PC-9 (cell line): ENCODE measurements around the gene TMEM178A. TPM values are rescaled to one million over a fixed set of nuclear protein-coding genes. Genes with fewer than 3 reads are reported as not detected.

Experiments used
- BruUV-seq: library from RNA; stranded (reverse); fragments of 400-500 nt; replicated peaks from 2 replicates; lab custom pipeline; 2021; lab: Mats Ljungman, UMichigan
- CTCF ChIA-PET: fragments of 300-600 bp; sonication (Branson Sonifier 250); formaldehyde crosslinking; loops from one replicate; lab custom pipeline; 2022; ENCODE audit warnings: antibody characterized with exemption; lab: Charles Lee
- POLR2A ChIA-PET: fragments of 300-600 bp; sonication (Branson Sonifier 250); formaldehyde crosslinking; loops from one replicate; lab custom pipeline; 2022; ENCODE audit warnings: antibody characterized with exemption; ENCODE audit not compliant: unreplicated experiment; lab: Charles Lee
- DNase-seq, 2 experiments: peaks; one replicate each; pipeline versions ENCODE4 v3.0.0 to v3.0.0-alpha.2; 2015 to 2022; ENCODE audit warnings: mixed read lengths in 1 of 2
- H2AFZ ChIP-seq: fragments of 200-600 bp; sonication (generic); 2 replicates; pipeline ENCODE4 v1.8.1; 2017; ENCODE audit warnings: antibody characterized with exemption
- H3F3A ChIP-seq: fragments of 200-600 bp; sonication (generic); 2 replicates; pipeline ENCODE4 v1.8.1; 2017; ENCODE audit warnings: antibody characterized with exemption, mild to moderate bottlenecking, low read depth; ENCODE audit not compliant: insufficient read depth
- H3K27ac ChIP-seq: fragments of 200-600 bp; sonication (generic); 2 replicates; pipeline ENCODE4 v1.6.1; 2016; ENCODE audit warnings: mixed run types
- H3K27me3 ChIP-seq: fragments of 200-600 bp; sonication (generic); 2 replicates; pipeline ENCODE4 v1.6.1; 2016; ENCODE audit warnings: low read depth, mixed run types; ENCODE audit not compliant: insufficient read depth
- H3K36me3 ChIP-seq: fragments of 200-600 bp; sonication (generic); 2 replicates; pipeline ENCODE4 v1.6.1; 2016; ENCODE audit warnings: low read depth, mixed run types
- H3K4me1 ChIP-seq: fragments of 200-600 bp; sonication (generic); replicated peaks from 2 replicates; pipeline ENCODE4 v1.6.1; 2016; ENCODE audit warnings: mixed run types; ENCODE audit not compliant: insufficient read depth
- H3K4me2 ChIP-seq: fragments of 200-600 bp; sonication (generic); 2 replicates; pipeline ENCODE4 v1.6.1; 2017; ENCODE audit warnings: mixed run types
- H3K4me3 ChIP-seq: fragments of 200-600 bp; sonication (generic); 2 replicates; pipeline ENCODE4 v1.6.1; 2016; ENCODE audit warnings: mixed run types
- H3K79me2 ChIP-seq: fragments of 200-600 bp; sonication (generic); 2 replicates; pipeline ENCODE4 v1.6.1; 2017; ENCODE audit warnings: low read depth, mixed run types
- H3K9me2 ChIP-seq: fragments of 200-600 bp; sonication (generic); 2 replicates; pipeline ENCODE4 v1.8.1; 2017; ENCODE audit warnings: mild to moderate bottlenecking; ENCODE audit not compliant: insufficient read depth
- H3K9me3 ChIP-seq: fragments of 200-600 bp; sonication (generic); 2 replicates; pipeline ENCODE4 v1.8.1; 2016; ENCODE audit warnings: low read depth; ENCODE audit not compliant: insufficient read depth
- H4K20me1 ChIP-seq: fragments of 200-600 bp; sonication (generic); 2 replicates; pipeline ENCODE4 v1.8.1; 2017; ENCODE audit not compliant: insufficient read depth
- EZH2 ChIP-seq: fragments of 200-600 bp; sonication (generic); IDR thresholded peaks from 2 replicates; pipeline ENCODE4 v1.8.0; 2017; ENCODE audit warnings: antibody characterized with exemption, low read depth
- intact Hi-C: fragments of 100-400 bp; cut with micrococcal nuclease; formaldehyde crosslinking; loops from one replicate; pipeline ENCODE4 v1.10.0; 2022; ENCODE audit not compliant: unreplicated experiment
- total RNA-seq: library from RNA; stranded (reverse); gene quantifications from 2 replicates; pipeline ENCODE4 v1.2.3, GENCODE V29; 2021
- TF ChIP-seq, protein P1 (sequence below): fragments of 200-600 bp; sonication (generic); conservative IDR thresholded peaks from 2 replicates; pipeline ENCODE4 v1.6.1; 2017; ENCODE audit warnings: mixed run types, antibody characterized with exemption, mild to moderate bottlenecking, moderate library complexity

Gene TMEM178A
- total RNA-seq, 1 experiment from 2014 or later, result 2.8 TPM

GRCh38 chr2:39723497-39723896 lies 57.8 kb downstream of the TMEM178A start:
- Histone ChIP-seq H3K4me1 (no peaks in the 10 kb centered on the region), H2AFZ (no peak overlapping the region), H4K20me1 (no peaks in the 10 kb centered on the region), H3K79me2 (no peaks in the 10 kb centered on the region), H3K4me3 (no peak overlapping the region), H3K9me2 (no peaks in the 10 kb centered on the region), H3K36me3 (no peaks in the 10 kb centered on the region), H3K9me3 (no peaks in the 10 kb centered on the region), H3K27me3 (no peaks in the 10 kb centered on the region), H3K4me2 (no peak overlapping the region), H3K27ac (no peak overlapping the region), H3F3A (no peaks in the 10 kb centered on the region)
- ChIA-PET POLR2A (no interaction called here), CTCF (no interaction called here)
- no peak for DNase-seq
- TF ChIP-seq, protein P1, sequence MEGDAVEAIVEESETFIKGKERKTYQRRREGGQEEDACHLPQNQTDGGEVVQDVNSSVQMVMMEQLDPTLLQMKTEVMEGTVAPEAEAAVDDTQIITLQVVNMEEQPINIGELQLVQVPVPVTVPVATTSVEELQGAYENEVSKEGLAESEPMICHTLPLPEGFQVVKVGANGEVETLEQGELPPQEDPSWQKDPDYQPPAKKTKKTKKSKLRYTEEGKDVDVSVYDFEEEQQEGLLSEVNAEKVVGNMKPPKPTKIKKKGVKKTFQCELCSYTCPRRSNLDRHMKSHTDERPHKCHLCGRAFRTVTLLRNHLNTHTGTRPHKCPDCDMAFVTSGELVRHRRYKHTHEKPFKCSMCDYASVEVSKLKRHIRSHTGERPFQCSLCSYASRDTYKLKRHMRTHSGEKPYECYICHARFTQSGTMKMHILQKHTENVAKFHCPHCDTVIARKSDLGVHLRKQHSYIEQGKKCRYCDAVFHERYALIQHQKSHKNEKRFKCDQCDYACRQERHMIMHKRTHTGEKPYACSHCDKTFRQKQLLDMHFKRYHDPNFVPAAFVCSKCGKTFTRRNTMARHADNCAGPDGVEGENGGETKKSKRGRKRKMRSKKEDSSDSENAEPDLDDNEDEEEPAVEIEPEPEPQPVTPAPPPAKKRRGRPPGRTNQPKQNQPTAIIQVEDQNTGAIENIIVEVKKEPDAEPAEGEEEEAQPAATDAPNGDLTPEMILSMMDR, result no peak
- no peak for TF ChIP-seq EZH2
- intact Hi-C loops, result loop anchor here (10.0 kb wide), 1 partner anchor 129 kb away; no protein-coding TSS in a partner anchor
- BruUV-seq, result no TSS peak

- H3K4me3 ChIP-seq, result no peak overlapping the region
- H3K36me3 ChIP-seq, result no peaks in the 10 kb centered on the region
- no peaks in the 10 kb centered on the region for H3F3A ChIP-seq
- no peaks in the 10 kb centered on the region for H3K27me3 ChIP-seq
- no peaks in the 10 kb centered on the region for H3K79me2 ChIP-seq
- no peaks in the 10 kb centered on the region for H4K20me1 ChIP-seq
- DNase-seq, result no peak
- TF ChIP-seq, protein P1, result no peak
- TF ChIP-seq EZH2, result no peak
- no peaks in the 10 kb centered on the region for H3K9me3 ChIP-seq
- BruUV-seq, result no TSS peak
- no peaks in the 10 kb centered on the region for H3K4me1 ChIP-seq
- no peak overlapping the region for H3K4me2 ChIP-seq
- H3K9me2 ChIP-seq, result no peaks in the 10 kb centered on the region
- H2AFZ ChIP-seq, result no peak overlapping the region
- CTCF ChIA-PET, result no interaction called here
- intact Hi-C loops, result loop anchor here (10.0 kb wide), 1 partner anchor 129 kb away; no protein-coding TSS in a partner anchor
- POLR2A ChIA-PET, result interaction anchor here (0.5 kb wide), 1 partner anchor 219 kb away, joined by 3 read pairs; no protein-coding TSS in a partner anchor
- H3K27ac ChIP-seq, result no peak overlapping the region
Observed at GRCh38 chr2:39723946-39724827, 58.5 kb downstream of the TMEM178A start.

DNA sequence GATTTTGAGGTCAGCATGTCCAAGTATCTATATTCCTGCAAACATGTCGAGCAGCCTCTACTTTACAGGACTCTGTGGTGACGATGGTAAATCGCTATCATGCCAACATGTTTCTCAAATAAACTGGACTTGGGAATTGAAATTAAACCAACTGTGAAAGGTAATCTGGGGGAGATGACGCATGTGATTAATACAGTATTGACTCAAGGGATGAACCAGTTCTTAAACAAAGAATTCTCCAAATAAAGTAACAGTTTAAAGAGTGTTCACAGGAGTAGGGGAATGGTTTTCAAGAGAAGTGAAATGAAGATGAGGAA lies 59.1 kb downstream of the TMEM178A start:
- H3K4me2 ChIP-seq, result no peak overlapping the region
- H3K9me2 ChIP-seq, result no peaks in the 10 kb centered on the region
- BruUV-seq, result no TSS peak
- TF ChIP-seq, protein P1, result no peak
- no peak for TF ChIP-seq EZH2
- CTCF ChIA-PET, result no interaction called here
- no peak overlapping the region for H2AFZ ChIP-seq
- no peak overlapping the region for H3K4me3 ChIP-seq
- no peaks in the 10 kb centered on the region for H3K79me2 ChIP-seq
- DNase-seq, result no peak
- H4K20me1 ChIP-seq, result no peaks in the 10 kb centered on the region
- no peaks in the 10 kb centered on the region for H3K9me3 ChIP-seq
- no peaks in the 10 kb centered on the region for H3K4me1 ChIP-seq
- intact Hi-C loops, result loop anchor here (10.0 kb wide), 1 partner anchor 130 kb away; no protein-coding TSS in a partner anchor
- H3K27me3 ChIP-seq, result no peaks in the 10 kb centered on the region
- H3K27ac ChIP-seq, result no peak overlapping the region
- H3K36me3 ChIP-seq, result no peaks in the 10 kb centered on the region
- POLR2A ChIA-PET, result interaction anchor here (0.5 kb wide), 1 partner anchor 220 kb away, joined by 3 read pairs; no protein-coding TSS in a partner anchor
- H3F3A ChIP-seq, result no peaks in the 10 kb centered on the region
